GM15510 (cell line): ENCODE measurements around the gene PAIP2B.

Experiments
- POLR2A ChIP-seq: IDR thresholded peaks from 3 replicates; pipeline ENCODE4 v1.6.1; 2011; ENCODE audit warnings: borderline replicate concordance; ENCODE audit not compliant: insufficient read length; ENCODE audit errors: extremely low read depth

Gene PAIP2B

DNA sequence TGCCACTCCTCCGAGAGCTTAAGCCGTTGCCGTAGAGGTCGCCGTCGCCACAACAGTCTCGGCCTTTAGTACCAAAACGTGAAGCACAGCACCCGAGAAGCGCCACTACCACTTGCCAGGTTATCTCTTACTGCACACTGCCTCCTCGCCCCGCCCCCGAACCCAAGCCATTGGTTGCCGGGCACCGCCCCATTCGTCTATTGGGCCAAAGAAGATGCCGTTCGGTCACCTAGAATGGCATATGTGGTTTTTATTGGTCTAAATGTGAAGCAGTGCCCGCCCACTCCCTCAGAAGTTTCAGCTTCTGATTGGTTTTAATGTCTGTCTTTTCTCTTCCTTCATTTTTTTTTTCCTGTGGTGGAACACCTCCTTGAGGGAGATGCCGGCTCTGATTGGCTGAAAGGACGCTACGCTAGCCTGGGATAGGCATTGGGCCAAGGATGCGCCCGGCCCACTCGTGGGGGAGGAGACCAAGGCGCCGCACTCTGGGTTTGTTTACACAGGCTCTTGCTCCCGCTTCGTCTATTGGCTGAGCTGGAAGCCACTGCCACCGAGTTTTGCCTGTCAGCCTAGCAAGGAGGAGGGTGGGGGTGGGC is at the start of gene PAIP2B:
Gene PAIP2B (minus strand): TSS at position 139 of the 596 bp plus-strand sequence. CDS start 24,514 bp downstream, outside the sequence.
- TF ChIP-seq POLR2A = peak; percentile 51

GRCh38 chr2:71275939-71276310 is 49.0 kb upstream of the PAIP2B start:
- TF ChIP-seq POLR2A = no peak

DNA sequence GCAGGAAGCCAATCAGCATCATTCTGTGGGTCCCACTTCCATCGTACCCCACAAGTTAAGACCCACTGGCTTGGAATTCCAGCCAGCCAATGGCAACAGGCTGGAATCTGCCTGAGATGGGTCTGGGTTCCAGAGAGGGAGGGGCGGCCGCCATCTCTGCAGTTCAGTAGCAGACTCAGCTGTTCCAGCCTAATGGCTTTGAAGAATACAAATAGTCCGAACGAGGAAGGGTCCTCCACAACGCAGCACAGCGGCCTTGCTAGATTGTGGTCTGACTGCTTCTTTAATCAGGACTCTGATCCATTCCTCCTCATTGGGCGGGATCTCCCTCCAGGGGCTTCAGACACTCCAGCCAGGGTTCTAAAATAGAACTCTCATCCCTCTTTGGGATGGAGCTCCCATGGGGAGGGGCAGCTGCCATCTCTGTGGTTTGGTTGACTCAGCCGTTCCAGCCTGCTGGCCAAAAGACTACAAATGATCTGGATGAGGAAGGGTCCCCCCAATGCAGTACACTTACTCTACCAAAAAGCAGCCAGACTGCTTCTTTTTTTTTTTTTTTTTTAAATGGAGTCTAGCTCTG is 42.7 kb upstream of the PAIP2B start:
- TF ChIP-seq POLR2A = no peak

- no peak for TF ChIP-seq POLR2A
Measured at GRCh38 chr2:71263386-71263785, 36.5 kb upstream of the PAIP2B start.

GRCh38 chr2:71261534-71261933 is 34.6 kb upstream of the PAIP2B start:
- no peak for TF ChIP-seq POLR2A

DNA sequence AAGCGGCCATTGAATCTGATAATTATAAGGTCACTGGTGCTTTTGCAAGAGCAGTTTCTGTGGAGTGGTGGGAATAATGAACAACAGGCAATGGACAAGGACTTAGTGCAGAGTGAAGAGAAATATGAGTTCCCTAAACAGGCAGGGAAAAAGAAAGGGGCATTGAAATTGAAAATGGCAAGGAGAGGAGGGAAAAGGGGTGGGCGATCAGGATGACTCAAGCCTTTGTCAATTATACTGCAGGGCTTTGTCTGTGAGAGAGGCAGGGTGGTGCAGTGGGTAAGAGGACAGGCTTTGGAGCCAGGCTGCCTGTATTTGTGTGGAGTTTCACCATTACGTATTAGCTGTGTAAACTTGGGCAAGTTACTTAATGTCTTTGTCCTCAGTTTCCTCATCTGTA is 29.5 kb upstream of the PAIP2B start:
- TF ChIP-seq POLR2A = no peak

- no peak for TF ChIP-seq POLR2A
Measured at GRCh38 chr2:71254776-71255175, 27.9 kb upstream of the PAIP2B start.

- TF ChIP-seq POLR2A = no peak
Measured at GRCh38 chr2:71254078-71254477, 27.2 kb upstream of the PAIP2B start.

- TF ChIP-seq POLR2A = no peak
Measured at GRCh38 chr2:71253476-71253875, 26.6 kb upstream of the PAIP2B start.

DNA sequence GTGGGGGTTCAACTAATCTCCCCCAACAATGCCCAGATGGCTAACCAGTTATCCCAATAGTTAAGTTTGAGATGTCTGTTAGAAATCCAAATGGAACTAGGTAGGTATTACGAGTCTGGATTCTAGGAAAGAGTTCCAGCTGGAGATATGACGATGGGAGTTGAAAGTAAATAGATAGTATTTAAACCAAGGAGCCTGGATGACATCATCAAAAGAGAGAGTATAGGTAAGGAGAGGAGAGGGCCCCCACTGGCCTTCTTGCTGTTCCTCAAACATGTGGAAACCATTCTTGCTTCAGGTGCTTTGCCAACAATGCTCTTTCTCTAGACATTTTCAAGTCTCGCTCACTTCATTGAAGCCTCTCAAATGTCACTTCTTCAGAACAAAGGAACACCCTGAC is 26.0 kb upstream of the PAIP2B start:
- no peak for TF ChIP-seq POLR2A

- no peak for TF ChIP-seq POLR2A
Measured at GRCh38 chr2:71250935-71251334, 24.0 kb upstream of the PAIP2B start.

- TF ChIP-seq POLR2A = no peak
Measured at GRCh38 chr2:71244302-71244660, 17.4 kb upstream of the PAIP2B start.

DNA sequence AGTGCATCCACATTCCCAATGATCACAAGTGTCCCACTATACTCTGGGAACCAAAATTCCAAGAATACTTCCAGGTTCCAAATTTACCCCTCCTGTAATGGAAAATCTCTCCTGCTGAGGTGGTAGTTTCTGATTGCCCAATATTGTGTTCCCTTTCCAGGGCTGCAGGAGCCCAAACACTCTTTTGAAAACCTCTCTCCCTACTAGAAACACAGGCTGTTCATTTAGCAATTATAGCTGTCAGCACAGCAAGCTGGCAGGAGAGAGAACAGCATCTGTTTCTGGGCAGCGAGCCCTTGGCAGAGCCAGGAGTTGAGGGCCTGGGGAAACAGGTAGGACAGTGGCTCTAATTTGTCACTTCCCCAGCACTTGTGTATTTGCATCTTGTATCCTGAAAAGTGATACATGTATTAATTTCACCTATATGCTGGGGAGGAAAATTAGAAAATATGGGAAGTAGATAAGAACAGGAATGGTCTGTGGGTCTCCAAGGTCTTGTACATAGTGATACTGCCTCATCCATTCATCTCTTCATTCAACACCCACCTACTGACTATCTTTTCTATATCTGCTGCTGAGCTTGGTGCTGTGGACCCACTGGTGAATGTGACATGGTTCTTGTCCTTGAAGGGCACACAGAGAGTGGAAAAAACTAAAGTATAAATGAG is 16.9 kb upstream of the PAIP2B start:
- no peak for TF ChIP-seq POLR2A

GRCh38 chr2:71240794-71241193 is 13.9 kb upstream of the PAIP2B start:
- no peak for TF ChIP-seq POLR2A

DNA sequence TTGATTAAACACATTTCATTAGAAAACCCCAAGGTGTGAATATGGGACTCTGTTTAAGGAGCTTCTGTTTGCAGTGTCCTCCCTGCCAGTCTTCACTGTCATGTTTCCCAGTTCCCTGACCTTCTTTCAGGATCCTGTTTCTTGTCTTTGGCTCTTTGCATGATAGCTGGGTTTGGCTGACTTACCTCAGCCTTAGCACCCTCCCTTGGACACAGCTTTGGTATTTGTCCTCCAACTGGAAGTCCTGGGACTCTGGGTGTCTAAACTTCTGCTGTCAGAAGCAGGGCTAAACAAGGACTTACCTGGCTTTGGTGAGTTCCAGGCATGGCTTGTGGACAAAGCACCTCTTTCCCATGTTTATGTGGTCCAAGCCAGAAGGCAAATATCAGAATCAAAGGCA is 11.2 kb upstream of the PAIP2B start:
- no peak for TF ChIP-seq POLR2A

DNA sequence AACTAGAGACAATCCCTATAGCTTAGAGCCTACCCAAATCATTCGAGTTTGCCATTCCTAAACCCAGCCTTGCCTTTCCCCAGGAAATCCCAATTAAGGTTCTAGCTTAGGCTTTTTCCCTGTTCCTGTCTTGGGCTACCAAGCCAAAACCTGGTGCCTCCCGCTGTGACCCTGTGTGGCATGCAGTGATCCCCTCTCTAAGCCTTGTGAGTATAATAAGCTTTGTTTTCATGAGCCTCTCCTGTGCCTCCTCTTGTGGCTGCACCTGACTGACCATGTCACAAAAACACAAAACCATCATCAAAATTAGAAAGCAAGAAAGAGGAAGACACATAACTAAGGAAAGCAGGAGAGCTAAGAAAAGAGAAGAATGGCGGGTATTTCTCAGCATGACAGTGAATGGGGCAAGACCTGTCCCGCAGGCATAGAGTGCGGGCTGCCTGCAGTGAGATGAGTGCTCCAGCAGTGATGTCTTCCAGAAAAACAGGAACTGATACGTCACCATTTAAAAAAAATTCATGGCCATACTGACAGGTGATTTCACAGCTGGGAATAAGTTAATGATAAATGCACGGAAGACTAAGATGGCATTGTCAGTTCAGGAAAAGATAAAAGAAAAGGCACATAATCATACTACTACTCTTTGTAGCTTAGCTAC is 9.2 kb upstream of the PAIP2B start:
- no peak for TF ChIP-seq POLR2A
